ENCODE results near the gene HYKK.
"Not testable (repeated sequence)": the region's sequence is repeated elsewhere in the genome, so short reads cannot be mapped to it uniquely, and the experiment has no call there.

HYKK gene, protein sequence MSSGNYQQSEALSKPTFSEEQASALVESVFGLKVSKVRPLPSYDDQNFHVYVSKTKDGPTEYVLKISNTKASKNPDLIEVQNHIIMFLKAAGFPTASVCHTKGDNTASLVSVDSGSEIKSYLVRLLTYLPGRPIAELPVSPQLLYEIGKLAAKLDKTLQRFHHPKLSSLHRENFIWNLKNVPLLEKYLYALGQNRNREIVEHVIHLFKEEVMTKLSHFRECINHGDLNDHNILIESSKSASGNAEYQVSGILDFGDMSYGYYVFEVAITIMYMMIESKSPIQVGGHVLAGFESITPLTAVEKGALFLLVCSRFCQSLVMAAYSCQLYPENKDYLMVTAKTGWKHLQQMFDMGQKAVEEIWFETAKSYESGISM
- total RNA-seq = 0.58 to 1.7 (median 0.99) reads per million in 4 experiments

DNA sequence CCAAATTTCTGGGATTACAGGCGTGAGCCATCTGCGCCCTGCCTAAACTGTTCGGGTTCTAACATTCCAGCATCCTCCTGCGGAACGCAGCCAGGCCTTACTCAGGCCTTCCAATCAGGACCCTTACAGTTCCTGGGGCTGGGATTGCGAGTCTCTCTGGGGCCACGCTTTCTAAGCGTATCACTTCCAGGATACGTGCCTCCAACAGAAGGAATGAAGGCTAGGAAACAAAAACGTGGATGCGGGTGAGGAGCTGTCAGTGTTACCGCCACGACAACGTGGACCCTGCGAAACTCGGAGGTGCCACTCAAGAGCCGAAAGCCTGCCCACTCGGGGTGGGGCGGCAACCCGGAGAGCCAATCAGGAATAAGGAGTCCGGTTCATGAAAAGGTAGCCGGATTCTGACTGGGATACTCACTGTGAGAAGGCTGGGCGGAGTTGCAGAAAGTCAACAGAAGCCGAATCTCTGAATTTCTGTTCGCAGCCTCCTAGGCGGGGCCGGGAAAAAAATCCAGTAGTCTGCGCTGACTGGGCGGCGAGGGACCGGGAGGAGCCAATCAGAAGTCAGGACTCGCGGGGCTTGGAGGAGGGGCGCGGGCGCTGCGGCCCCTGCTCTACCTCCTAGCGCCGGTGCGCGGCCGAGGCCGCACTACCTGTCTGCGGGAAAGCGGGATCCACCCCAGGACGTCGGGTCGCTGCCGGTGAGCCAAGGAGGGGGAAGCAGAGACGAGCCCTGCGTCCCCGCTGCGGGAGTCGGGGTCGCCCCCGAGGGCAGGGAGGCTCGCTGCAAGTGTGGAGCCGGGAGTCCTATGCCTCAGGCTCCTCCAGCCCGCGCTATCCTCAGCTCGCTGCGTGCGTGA is at the start of gene HYKK:
Gene HYKK (plus strand): TSS at position 607 of the 860 bp plus-strand sequence. CDS start 5,512 bp downstream, outside the sequence.
- DNase-seq = peak; percentile 72

DNA sequence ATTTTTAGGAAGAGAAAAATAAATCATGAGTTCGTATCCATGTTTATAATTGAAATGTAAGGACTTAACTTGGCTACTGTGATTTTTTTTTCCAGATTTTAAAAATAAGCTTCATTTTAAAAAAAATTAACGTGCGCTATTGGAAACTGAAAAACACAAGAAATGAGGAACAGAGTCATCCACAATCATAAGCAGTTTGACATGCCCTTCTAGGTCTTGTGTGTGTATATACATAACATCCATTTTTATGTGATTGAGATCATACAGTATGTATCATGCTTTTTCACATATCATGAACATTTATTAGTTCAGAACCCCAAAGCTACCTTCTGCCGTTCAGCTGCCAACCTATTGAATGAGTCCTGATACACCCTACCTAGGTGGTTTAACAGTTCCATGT is 46.6 kb upstream of the HYKK start:
- no peak for DNase-seq

DNA sequence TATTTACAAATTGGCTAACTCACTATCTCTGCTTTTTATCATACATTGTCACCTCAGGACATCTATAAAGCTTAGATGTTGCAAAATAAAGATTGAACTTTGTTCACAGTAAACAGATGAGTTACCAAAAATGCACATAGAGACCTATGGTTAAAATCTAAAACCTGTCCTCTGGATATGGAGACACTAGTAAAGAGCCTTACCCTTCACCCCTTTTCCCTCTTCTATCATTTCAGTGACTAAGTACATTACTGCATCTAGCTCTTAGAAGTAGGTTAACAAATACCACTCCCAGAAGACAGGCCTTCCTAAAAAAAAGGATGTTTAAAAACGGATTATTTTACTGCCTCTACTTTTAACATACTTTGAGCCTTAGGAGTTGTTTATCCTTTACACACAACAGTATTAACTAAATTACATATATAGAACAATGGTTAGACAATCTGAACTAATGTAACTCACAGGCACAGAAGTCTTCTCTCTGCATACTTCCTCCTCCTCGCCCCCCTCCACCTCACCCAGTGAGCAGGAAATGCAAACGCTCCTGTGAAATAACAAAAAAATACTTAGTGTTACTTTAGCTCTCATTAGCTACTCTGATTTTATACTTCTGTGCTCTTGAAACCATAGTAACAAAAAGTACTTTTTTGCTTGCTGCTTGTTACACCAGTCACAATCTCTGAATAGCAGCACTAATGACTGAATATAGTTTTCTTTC is 46.0 kb upstream of the HYKK start:
- no peak for DNase-seq

DNA sequence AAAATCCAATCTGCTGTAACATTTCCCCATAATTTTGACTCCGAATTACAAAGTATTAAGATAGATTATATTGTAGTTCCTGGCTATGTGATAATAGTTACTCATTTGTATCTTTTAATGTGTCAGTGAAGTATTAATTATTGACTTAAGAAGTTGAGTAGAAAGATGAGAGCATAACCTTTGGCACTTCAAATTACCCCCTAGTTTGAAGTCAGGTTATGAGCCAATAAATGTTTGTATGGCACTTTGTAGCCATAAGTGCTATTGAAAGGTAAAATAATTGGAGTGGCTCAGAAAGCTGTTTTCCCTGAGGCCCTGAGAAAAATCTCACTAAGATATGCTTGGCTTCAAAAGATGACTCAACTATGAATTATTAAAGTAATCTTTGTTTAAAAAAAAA is 38.3 kb upstream of the HYKK start:
- no peak for DNase-seq

DNA sequence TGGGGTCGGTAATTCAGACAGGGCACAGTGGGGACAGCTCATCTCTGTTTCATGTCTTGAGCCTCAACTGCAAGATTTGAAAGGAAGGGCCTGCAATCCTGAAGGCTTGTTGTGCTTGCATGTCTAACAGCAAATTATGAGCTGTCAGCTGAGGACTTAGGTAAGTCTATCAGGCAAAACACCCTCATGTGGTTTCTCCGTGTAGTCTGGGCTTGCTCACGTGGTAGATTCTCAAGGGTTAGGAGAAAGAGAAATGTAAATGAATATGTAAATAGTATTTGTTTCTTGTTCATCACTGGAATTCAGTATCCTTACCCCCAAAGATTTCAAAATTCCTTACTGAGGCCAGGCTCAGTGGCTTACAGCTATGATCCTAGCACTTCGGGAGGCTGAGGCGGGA is 30.1 kb upstream of the HYKK start:
- no peak for DNase-seq

DNA sequence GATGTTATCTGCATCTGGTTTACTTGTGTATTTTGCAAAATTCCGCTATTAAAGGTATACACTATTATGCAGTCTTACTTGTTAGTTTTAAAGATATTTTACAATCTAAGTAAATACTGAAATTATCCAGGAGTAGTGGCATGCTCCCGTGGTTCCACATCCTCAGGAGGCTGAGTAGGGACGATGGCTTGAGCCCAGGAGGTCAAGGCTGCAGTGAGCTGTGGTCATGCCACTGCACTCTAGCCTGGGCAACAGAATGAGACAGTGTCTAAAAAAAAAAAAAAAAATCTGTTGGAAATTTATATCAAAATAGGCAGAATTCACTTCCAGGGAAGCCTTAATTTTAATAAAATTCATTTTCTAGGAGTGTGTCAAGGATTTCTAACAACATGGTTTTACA is 27.7 kb upstream of the HYKK start:
- no peak for DNase-seq

DNA sequence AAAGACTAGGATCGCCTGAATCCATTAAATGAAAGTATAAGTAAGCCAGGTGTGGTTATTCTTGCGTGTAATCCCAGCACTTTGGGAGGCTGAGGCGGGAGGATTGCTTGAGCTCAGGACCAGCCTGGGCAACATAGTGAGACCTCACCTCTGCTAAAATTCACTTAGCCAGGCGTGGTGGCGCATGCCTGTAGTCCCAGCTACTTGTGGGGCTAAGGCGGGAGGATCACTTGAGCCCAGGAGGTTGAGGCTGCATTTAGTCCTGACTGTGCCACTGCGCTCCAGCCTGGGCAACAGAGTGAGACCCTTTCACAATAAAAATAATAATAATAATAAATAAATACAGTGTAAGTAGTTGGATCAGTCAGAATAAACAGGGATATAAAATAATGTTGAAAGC is 25.5 kb upstream of the HYKK start:
- no peak for DNase-seq

DNA sequence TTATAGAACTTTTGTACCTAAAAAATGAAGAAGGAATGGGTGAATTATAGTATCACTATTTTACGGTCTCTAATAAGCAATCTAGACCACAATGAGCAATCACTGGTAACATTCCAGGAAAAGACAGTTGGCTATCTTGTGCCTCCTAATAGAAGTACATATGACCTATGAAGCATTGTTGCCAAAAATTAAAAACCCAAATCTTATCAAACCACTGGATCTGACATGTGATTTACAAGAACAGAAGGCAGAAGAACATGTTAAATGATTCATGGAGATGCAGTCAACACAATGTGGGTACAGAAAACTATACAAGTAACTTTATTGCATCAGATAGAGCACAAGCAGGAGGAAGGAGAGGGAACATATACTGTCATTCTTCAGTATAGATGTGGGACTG is 14.5 kb upstream of the HYKK start:
- no peak for DNase-seq

DNA sequence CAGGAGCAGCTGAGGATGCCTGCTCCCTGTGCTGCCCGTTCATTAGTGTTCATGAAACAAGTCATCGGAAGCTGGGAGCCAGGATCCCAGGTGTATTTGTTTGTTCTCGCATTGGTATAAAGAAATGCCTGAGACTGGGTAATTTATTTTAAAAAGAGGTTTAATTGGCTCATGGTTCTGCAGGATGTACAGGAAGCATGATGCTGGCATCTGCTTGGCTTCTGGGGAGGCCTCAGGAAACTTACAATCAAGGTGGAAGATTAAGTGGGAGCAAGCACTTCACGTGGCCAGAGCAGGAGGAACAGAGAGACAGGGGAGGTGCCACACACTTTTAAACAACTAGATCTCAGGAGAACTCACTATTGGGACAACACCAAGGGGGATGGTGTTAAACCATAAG is 5.5 kb upstream of the HYKK start:
- DNase-seq = no peak

DNA sequence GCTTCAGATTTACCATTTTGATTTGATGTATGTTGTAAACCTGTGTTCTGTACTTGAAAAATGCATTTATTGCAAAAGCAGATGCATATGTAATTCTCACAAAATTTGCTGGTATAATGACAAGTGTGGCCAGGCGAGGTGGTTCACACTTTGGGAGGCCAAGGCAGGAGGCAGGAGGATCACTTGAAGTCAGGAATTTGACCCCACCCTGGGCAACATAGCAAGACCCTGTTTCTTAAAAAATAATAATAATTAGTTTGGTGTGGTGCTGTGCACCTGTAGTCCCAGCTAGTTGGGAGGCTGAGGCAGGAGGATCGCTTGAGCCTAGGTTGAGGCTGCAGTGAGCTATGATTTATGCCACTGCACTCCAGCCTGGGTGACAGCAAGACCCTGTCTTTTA is 4.7 kb upstream of the HYKK start:
- no peak for DNase-seq

DNA sequence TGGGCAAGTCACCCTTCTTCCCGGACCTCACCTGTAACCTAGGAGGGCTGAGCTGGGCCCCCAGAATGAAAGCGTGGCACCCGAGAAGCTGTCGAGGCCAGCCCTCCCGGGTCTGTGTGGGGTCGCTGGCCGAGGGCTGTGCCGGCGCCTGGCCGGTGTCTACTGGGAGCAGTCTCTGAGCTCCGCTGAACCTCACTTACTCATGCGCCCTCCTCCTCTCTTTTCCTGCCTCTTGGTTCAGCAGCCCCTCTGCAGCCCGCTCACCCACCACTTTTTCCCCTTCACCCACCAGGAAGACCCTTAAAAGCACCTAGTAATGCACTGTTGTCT is 419 bp downstream of the HYKK start:
- no peak for DNase-seq

DNA sequence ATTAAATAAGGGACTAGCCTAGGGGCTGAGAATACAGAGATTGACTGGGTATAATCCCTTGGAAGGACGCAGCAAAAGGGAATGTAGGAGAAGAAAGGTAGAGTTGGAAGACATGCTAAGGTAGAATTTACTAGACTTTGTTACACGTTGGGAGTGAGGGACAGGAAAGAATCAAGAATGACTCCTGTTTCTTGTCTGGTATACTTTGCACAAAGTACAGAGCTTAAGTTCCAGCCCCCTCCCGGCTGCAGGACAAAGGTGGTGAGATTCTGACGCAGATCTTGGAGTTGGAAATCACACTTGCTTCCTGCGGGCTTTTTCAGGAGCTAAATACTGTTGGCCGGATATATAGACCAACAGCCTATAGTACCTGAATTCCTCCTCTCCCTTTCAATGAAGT is 895 bp downstream of the HYKK start:
- DNase-seq = no peak

DNA sequence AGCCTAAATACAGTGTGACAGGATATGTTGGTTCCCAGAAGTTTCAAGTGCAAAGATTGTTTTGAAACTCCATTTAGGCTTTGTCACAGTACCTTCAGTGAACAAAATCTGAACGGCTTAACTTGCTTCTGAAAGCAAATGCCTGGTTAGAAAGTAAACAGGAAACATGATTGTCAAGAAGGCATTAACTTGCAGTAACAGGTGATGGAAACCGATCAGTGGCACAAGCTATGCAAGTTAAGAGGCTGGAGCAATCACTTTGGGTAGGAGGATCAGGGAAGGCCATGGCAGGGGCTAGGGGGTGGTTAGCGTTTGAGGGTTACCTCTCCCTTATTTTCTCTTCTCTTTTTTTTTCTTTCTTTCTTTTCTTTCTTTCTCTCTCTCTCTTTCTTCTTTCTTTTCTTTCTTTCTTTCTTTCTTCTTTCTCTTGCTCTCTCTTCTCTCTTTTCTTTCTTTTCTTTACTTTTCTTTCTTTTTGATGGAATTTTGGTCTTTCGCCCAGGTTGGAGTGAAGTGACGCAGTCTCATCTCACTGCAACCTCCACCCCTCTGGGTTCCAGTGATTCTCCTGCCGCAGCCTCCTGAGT is 2.4 kb downstream of the HYKK start:
- DNase-seq = no peak

DNA sequence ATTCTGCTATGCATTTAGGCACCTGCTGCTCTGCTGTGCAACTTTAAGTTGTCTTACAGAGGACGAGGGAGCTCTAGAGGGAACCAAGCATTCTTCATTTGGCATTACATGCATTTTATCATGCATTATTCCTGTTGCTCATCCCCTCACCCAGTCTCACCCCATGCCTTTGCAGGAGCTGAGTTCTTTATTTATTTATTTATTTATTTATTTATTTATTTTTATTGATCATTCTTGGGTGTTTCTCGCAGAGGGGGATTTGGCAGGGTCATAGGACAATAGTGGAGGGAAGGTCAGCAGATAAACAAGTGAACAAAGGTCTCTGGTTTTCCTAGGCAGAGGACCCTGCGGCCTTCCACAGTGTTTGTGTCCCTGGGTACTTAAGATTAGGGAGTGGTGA is 12.7 kb downstream of the HYKK start:
- DNase-seq = not testable (repeated sequence)

DNA sequence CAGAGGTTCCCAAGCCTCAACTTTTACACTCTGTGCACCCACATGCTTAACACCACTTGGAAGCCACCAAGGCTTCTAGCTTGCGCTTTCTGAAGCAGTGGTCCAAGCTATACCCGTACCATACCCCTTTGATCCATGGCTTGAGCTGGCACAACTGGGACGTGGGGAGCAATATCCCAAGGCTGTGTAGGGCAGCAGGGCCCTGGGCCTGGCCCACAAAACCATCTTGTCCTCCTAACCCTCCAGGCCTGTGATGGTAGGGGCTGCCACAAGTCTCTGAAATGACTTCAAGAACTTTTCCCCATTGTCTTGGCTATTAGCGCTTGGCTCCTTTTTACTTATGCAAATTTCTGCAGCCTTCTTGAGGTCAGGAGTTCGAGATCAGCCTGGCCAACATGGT is 16.9 kb downstream of the HYKK start:
- DNase-seq = no peak

DNA sequence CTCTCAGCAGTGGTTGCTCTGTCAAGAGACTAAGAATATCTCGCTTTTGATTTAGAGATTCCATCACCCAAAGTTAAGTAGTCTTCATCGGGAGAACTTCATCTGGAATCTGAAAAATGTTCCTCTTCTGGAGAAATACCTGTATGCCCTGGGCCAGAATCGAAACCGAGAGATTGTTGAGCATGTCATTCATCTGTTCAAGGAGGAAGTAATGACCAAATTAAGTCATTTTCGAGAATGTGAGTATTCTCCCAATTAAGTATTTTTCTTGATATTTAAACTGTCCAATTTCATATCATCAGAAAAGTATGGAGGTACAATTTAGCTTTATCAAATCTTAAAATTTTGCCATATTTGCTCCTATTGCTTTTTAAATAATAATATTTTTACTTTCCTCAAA is 19.9 kb downstream of the HYKK start:
- DNase-seq = no peak

DNA sequence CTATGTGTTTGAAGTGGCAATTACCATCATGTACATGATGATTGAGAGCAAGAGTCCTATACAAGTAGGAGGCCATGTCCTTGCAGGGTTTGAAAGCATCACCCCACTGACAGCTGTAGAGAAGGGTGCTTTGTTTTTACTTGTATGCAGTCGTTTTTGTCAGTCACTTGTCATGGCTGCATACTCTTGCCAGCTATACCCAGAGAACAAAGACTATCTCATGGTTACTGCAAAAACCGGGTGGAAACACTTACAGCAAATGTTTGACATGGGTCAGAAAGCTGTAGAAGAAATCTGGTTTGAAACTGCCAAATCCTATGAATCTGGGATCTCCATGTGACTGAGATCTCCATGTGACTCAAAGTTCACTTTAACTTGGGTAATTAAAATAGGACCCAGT is 26.0 kb downstream of the HYKK start:
- no peak for DNase-seq

DNA sequence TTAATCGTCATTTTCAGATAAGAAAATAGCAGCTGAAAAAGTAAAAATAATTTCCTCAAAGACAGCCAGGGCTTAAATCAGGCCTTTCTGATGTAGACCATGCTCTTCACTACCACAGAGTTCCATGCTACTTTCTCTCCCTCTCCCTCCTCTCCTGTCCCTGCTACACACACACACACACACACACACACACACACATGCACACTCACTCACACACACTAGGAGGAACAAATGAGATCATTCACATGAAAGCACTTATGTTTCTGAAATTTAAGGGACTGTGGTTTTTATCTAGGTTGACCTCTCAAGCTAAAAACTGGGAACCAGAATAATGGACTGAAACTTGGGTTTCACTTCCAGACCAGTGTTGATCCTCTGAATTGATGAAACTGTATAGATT is 28.8 kb downstream of the HYKK start:
- DNase-seq = no peak

DNA sequence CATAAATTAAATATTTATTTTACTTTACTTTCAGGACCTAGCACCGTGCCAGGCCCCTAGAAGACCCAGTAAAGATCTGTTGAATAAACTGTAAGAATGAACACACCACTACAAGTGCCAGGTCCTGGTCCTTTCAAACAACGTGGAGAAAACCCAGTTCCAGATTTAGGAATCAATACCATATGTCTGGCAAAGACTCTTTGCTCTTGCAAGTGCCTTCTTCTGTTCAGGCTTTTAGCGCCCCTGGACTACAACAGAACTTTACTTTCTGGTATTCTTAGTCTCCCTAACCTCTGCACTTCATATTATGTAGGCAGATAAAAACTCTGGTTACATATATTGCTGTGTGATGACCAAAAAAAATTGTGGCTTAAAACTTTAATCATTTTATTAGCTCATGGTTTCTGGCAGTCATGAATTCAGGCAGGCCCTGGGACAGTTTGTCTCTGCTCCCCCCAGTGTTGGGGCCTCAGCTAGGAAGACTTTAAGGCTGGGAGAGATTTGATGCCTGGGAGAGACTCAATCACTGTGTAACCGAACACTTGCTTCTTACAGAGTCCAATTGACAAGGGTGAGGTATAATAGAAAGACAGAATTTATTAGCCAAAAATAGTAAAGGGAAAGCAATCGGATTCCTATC is 30.0 kb downstream of the HYKK start:
- DNase-seq = no peak

DNA sequence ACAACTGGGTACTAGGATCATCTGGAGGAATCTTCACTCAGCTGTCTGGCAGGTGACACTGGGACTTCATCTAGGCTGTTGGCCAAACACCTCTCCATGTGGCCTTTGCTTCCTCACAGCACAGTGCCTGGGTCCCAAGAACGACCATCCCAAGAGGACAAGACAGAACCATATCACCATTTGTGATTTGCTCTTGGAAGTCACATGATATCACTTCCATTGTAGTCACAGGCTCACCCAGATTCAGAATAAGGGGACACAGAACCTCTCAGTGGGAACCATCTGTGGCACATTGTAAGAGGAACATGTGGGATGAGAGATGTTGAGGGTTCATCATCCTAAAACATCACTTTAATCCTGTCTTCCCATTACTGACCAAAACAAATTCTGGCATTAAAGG is 31.0 kb downstream of the HYKK start:
- DNase-seq = no peak

DNA sequence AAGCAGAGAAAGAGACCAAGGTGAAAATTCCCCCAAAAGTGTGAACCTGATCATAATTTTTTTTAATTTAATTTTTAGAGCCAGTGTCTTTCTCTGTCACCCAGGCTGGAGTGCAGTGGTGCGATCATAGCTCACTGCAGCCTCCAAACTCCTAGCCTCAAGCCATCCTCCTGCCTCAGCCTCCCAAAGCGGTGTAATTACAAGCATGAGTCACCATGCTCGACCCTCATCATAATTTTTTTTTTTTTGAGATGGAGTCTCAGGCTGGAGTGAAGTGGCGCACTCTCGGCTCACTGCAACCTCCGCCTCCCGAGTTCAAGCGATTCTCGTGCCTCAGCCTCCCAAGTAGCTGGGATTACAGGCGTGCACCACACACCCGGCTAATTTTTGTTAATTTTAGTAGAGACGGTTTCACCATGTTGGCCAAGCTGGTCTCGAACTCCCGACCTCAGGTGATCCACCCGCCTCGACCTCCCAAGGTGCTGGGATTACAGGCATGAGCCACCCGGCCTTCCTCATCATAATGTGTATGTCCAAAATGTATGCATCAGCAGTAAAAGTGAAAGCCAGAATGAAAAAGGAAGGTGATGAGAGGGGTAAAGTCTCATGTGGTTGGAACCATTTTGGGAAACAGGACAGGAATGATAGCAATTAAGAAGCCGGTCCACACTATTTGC is 32.2 kb downstream of the HYKK start:
- not testable (repeated sequence) for DNase-seq

Measured in effector CD8-positive, alpha-beta T cell (primary cell).